NCI-H524 (cell line): ENCODE measurements around the gene C11orf21.
A peak's percentile ranks its signal among the peaks of the same experiment; 100 is the strongest.

ENCODE experiments used
- DNase-seq, 2 experiments: peaks; one replicate each; lab custom pipeline; 2025; lab: John Stamatoyannopoulos, UW

The C11orf21 gene

DNA sequence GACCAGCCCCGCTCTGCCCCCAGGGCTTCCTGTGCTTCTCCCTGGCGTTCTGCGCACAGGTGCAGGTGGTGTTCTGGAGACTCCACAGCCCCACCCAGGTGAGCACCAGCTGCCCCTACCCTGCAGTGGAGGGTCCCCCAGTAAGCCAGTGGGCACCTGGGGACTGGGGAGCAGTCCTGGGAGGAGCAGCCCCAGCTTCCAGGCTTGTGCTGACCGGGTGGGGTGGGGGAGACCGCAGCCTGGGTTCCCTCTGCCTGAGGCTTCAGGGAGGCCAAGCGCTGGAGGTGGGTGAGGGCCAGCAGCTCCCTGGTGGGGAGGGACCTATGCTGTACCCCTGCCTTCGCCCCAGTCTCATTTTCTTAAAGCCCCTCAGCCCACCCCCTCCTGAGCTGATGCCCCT is 7.0 kb upstream of the C11orf21 start:
- DNase-seq: no peak

DNA sequence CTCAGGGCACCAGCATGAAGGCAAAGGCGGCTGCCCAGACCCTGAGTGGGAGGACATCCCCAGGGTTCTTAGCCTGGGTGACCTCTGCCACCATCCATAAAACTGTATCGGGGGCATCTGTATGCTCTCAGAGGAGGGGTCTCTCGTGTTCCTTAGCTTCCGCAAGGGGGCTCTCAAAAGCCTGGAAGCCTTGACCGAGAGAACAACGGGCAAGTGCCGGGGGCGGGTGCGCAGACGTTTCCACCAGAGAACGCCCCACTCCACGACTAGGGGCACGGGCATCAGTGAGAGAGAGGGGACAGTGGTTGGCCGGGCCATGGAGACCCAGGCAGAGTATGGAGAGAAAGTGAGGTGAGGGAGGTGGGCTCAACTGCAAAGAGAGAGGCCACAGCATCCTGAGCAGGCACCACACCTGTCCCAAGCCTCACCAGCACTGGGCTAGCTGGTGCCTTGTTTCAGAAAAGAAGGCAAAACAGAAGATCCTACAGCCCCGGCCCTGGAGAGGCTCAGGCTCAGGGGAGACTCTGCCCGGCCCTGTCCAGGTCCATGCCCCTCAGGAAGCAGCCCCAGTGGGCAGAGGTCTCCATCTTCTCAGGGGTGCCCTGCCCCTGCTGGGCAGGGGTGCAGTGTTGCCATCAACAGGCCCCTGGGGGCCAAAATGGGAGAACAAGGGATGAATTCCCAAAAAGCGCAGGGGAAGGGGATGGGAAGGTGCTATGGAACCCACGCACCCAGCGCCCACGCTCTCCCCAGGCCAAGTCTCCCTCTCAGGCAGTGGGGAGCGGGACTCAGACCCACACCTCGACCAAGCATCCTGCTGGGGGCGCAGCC is 6.0 kb upstream of the C11orf21 start:
- no peak for DNase-seq

DNA sequence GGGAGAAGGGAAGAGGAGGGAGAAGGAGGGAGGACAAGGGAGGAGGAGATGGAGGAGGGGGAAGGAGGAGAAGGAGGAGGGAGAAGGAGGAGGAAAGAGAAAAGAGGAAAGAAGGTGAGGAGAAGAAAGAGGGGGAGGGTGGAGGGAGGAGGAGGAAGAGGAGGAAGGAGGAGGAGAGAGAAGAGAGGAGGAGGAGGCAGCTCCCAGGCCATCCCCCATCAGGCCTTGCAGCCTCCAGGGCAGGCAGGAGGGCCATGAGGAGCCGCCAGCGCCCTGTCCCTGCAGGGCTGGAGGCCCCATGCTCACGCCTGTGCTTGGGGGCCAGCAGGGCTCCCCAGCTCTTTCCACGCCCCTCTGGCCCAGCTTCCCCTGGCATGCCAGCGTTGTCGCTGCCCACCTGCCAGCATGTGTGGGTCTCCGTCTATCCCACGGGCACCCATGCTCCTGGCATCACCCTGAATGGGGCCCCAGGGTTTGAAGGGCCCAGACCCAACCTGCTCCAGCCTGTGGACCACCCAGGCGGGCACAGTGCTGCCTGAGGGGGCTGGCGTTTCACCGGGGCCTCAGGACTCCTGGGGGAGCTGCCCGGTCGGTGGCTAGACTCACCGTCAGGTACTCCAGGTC is 5.3 kb upstream of the C11orf21 start:
- DNase-seq: no peak

DNA sequence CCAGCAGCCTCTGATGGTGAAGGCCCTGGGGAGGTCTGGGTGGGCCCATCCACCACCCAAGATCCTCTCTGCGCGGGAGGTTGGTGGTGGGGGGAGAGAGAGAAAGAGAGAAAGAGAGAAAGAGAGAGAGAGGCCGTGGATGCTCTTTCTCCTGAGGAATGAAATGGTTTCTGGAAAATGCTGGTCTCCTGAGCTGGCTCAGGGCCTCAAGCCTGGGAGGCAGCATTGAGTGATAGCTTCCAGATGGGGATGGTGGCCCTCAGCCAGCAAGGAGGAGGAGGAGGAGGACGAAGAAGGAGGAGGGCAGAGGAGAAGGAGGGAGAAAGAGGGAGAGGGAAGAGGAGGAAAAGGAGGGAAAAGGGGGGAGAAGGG is 4.7 kb upstream of the C11orf21 start:
- no peak for DNase-seq

DNA sequence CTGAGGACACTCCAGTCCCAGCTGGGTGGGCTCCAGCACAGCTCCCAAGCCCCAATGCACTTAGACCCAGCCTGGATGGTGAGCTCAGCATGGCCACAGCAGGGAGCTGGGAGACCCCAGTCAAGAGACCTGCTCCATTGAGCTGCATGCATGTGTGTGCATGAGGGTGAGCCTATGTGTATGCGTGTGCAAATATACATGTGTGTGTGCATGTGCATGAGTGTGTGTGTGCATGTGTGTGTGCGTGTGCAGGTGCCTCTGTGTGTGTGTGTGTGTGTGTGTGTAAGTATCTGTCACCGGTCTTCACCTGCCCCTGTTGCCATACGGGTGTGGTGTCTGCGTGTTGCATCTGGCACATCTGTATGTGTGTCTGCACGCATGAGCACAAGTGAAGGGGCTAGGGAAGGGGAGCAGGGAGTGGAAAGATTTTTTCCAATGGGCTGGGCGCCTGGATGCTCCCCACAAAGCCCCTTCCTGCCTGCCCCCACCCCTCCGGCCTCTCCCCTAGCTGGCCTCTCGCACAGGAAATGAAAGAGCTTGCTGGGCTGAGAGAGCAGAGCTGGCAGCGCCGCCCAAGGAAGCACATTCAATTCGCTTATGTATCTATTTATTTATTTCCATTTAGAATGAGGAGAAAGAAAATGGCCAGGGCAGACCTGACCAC is 4.2 kb upstream of the C11orf21 start:
- DNase-seq: no peak

DNA sequence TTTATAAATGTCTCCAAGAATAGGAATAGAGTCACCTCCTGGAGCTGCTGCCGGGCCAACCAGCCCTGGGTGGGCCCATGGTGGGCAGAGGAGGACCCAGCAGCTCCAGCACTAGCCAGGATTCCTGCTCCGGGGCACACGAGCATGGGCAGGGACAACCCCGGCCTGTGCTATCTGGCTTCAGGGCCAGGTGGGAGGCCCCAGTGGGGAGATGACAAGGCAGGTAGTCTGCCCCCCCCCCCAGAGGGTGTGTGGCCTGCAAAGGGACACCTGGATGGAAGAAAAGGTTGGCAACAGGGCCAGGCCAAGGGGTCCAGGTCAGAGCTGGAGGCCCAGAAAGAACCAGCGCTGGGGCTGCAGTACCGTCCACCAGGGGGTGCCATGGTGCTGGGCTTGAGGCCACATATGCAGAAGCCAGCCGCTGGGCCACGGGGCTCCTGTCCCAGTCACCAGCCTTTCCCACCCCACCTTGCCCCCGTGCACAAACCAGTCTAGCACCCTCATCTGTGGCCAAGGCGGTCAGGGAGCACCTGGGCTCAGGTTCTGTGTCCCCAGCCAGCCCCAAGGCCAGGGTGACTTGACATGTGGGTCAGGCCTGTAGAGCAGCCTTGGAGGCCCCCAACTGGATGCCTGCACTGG is 3.5 kb upstream of the C11orf21 start:
- DNase-seq: peak in 1 of 2 experiments; percentile 50

DNA sequence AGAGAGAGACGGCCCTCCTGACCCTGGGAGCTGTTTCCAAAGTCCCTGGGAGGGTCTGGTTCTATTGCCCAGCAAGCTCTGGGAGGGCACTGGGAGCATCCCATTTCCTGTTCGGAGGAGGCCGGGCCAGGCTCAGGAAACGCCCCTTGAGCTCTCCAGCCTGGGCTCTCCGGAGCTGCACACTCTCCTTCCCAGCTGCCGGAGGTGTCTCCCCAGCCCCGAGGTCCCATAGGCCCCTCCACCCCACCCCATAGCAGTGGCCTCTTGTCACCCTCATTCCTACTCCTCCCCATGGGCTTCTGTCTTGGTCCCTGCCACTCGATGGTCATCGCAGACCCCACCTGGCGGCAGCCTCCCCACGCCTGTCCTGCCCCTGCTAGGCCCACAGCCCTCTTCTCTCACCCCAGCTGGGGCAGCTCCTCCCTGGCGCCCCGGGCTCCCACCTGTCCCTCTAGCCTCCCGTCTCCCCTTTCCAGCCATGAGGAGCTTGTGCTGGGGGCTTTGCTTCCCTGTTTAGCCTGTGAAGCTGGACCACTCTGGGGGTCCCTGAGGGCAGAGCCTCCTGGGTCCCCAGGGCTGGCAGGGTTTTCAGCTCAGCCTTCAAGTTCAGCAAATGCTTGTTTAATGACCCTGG is 2.9 kb upstream of the C11orf21 start:
- DNase-seq: no peak

DNA sequence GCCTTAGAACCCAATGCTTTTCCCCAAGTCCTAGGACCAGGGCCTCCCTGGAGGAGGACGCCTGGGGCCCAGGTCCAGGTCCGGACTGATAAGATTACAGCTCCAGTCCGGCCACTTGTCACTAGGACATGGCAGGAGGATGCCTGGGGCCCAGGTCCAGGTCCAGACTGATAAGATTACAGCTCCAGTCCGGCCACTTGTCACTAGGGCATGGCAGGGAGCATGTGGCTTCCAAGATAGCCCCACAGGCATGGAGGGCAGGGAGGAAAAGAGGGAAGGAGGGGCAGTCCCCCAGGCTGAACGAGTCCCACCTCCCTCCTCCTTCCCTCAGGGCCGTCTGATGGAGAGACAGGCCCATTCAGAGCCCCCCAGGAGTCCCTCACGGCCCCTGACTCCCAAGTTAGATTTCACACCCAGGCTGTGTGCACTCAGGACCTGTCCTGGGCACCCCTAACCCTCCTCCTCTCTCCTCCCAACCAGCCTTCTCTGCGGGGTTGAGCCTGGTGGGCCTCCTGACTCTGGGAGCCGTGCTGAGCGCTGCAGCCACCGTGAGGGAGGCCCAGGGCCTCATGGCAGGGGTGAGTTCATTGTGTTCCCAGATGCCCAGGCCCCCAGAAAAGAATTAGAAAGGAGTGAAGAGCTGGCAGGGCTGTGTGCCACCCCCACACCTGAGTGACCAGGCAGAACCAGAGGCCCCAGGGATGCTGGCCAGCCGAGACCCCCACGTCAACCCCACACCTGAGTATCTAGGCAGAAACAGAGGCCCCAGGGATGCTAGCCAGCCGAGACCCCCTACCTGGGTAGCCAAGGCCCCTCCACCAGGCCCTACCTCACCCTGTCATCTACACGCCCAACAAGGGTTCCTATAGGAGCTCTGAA is 2.1 kb upstream of the C11orf21 start:
- no peak for DNase-seq

DNA sequence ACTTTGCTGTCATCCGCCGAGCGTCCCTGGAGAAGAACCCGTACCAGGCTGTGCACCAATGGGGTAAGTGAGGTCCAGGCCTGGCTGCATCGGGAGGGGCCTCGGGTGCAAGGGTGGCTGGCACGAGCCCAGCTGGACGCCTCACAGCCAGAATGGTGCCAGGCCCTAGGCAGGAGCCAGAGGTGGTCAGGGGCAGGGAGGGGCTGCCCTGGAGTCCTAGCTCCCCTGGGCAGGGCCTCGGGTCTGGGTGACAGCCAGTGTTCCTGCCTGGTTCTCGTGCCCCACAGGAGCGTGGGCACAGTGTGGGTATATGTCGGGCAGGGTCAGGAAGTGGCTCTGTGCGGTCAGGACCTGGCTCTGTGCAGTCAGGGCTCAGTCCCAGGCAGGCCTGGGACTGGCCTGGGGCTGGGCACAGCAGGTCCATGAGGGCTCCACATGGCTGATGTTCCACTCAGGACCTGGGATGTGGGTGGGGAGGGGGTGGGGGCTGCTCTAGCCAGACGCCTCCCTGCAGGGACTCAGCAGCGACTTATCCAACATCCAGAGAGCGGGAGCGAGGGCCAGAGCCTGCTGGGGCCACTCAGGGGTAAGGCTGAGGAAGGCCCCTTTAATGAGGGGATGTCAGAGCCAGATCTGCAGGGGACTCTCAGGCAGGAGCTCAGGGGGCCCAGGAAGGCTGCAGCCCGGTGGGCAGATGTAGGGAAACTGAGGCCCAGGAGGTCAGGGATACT is 1.3 kb upstream of the C11orf21 start:
- DNase-seq: no peak

DNA sequence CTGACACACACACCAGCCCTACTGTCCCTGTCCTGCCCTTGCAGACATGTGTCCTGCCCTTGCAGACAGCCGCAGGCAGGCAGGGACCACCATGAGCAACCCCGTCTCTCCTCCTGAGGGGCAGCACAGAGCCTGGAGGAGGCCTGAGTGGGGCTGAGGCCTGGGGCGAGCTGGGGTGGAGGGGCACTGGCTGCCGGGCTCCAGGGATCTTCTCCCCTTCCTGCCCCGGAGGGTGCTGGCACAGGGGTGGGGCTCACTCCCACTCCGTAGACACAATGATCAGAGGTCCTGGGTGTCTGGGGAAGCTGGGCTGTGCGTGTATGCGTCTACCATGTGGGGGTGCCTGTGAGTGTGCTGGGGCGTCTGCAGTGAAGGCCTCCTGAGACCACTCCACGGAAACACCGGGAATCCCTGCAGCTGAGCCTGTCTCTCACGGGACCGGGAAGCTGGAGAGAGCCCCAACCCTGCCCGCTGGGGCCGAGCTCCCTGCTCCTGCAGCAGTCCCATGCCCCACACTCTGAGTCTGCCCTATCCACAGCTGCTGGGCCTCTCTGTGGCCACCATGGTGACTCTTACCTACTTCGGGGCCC is 683 bp upstream of the C11orf21 start:
- DNase-seq: no peak

DNA sequence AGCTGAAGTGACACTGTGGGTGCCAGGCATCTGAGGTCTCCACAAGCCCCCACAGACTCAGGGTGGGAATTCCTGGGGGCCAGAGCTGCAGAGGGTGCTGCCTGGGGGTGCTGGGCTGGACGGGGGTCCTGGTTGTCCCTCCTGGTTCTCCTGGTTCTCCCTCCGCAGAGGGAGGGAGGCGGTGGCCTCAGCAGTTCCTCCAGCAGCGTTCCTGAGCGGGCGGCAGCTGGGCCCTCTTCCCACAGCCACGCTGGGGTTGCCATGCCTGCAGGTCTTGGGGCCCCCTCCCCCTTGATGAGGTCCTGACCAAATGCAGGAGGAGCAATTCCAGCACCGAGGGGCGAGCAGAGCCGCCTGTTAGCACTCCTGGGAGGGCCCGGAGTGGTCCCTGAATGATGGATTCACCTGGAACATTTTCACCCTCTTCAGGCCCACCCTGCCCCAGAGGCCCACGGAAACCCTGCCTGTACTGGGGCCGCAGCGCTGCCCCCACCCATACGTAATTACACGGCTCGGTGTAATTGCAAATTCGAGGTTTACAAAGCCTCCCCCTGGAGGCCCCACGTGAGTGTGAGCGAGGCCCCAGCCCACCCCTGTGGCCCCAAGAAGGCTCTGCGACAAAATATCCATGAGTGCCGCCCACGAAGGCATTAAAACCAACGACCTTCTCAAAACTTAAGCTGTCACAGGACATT is 635 bp downstream of the C11orf21 start:
- no peak for DNase-seq

DNA sequence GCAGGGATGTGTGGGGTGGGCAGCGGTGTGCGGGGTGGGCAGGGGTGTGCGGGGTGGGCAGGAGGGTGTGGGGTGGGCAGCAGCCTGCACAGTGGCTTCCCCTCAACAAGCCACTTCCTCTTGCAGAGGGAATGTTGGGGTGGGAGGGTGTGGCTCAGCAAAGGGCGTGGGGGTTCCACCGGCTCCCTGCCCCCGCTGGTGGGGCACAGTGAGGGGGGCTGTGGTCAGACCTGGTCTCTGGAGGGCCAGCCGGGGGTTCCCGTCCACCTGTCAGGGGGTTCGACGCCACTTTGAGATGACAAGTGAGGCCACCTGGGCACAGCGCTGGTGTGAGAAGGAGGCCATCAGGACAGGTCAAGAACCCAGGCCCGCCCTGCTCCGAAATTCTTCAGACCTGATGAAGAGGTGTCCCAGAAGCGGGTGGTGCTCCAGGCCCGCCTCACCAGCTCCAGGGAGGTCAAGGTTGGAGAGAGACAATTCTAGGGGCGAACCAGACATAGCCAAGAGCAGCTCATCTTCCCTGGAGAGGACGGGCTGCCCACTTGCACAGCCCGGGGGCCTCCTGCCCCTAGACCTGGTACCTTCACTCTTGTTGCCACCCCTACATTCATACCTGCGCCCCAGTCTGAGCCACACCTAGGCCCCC is 1.3 kb downstream of the C11orf21 start:
- DNase-seq: no peak

DNA sequence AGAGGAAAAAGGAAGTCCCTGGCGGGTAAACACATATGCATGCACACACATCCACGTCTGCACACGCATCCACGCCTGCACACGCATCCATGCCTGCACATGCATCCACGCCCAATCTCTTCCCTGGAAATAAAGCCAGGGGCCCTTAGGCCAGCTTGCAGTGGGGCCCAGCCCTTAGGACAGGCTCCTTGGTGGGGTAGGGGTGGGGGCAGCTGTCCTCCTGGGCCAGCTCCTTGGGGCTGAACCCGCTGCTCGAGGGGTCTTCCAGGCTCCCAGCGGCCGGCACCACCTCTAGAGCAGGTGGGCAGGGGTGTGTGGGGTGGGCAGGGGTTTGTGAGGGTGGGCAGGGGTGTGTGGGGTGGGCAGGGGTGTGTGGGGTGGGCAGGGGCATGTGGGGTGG is 1.9 kb downstream of the C11orf21 start:
- DNase-seq: no peak

DNA sequence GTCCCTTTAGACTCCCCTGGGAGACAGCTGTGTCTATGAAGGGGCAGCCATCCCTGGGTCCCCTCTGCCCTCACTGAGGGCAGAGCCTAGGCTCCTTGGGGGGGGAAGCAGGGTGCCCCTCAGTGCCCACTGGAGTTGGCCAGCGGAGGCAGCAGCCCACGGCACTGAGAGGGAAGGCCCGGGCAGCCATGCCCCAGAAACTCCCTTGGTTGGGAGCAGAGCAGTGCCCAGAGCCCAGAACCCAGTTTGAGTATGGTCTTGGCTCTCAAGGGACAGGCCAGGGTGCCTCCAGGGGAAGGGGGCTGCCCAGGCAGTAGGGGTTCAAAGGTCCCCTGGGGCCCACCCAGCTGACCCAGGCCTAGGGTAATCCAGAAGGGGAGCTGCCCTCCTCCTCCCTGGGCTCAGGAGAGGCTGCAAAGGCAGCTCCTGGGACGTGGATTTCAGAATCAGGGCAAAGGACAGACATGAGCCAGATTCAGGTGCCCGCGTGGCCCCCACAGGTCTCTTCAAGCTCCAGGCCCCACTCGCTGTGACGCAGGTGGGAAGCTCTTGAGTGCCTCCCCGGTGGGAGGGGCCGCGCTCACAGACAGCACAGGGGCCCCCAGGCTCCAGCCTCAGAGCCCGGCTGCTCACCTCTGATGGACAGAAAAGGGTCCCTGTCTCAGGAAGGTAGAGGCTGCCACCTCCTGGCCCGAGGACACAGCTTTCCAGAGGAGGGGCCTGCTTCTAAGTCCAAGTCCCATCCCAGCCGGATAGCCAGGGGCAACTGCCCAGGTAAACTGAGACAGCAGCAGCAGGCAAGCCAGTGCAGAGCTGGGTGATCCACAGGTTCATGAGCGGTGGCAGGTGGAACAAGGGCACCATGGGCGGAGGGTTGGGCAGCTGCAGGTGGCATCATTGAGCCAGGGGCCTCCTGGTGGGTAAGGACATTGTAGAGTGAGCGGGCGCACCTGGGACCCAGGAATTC is 2.6 kb downstream of the C11orf21 start:
- peak; percentile 6 to 40 for DNase-seq

DNA sequence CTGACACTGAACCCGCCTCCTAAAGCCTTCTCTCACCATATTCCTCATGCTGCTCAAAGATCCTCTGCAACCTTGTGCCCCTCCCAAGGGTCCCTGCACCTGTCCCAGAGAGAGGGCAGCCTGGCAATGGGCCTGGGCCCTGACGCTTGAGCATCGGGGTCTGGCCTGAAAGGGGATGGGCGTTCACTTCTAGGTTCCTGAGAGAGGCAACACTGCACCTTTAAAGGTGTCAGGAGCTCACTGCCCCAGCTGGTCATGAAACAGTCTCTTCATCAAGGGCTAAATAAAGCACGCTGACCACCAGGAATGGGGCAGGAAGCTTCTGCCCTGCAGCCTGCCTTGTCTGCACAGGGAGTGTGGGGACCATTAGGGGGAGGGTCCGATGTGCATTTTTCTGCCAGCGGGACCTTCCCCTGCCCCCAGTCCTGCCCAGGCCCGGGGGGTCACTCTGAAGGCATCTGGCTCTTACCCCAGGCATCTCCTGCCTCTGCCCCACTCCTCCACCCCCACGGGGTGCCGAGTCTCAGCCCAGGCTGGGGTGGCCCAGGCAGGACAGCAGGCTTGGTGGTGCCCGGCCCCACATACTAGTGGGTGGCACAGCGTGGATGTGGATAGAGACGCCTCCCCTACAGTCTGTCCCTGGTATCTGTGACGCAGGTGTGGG is 3.5 kb downstream of the C11orf21 start:
- DNase-seq: no peak

DNA sequence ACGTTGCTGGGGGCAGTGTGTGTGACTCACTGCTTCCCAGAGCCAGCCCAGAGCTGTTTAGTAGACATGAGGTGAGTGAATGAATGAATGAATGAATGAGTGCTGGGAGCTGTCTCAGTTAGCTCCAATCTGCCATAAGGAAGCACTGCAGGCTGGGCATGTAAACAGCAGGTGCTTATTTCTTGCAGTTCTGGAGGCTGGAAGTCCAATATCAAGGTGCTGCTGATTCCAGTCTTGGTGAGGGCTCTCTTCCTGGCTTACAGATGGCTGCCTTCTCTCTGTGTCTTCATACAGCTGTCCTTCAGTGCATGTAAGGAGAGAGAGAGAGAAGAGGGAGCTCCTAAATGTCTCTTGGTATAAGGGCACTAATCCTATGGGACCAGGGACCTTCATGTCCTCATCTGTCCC is 4.1 kb downstream of the C11orf21 start:
- no peak for DNase-seq

DNA sequence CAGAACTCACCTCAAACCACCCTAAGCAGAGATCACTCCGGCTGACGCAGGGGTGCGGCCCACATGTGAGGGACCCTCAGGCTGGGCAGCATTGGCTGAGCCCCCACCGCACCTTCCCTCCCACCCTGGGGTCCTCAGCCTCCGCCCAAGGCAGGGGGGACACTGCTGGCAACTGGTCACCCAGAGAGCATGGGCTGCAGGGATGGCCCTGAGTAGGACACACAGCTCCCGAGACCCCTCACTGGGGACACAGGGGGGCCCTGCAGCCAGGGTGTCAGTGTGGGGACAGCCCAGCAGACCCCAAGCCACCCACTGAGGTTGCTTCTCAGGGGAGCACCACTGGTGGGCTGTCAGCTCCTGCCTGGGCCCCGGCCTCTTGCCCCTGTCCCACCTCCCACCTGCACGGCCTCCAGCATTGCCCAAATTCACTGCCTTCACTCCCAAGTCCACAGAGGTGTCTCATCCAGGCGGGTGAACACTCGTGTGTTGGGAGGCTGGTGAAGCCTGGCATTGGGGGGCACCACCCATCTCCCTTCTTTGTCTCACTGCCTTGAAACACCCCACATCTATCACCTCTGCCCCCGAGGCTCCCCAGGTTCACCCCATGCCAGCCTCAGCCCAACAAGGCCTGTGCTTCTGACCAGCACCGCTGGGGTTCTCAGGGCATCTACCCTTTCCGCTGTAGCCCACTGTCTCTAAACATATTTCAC is 4.7 kb downstream of the C11orf21 start:
- no peak for DNase-seq
